Muscle layer of colon (tissue), 2 donors: ENCODE results near the gene GRK2.

Experiments used
- H3K27ac ChIP-seq: one replicate; pipeline ENCODE4 v1.7.0; 2013; ENCODE audit warnings: low read depth, mild to moderate bottlenecking, low read length, moderate library complexity
- H3K27me3 ChIP-seq, 2 donors: one replicate each; pipeline ENCODE4 v1.7.0; 2013; ENCODE audit warnings: low read length in 2 of 2, mild to moderate bottlenecking in 2 of 2; ENCODE audit not compliant: insufficient read depth in 2 of 2, control insufficient read depth in 1 of 2
- H3K36me3 ChIP-seq: one replicate; pipeline ENCODE4 v1.7.0; 2013; ENCODE audit warnings: mild to moderate bottlenecking, low read length; ENCODE audit not compliant: insufficient read depth
- H3K4me1 ChIP-seq: one replicate; pipeline ENCODE4 v1.7.0; 2013; ENCODE audit warnings: mild to moderate bottlenecking, low read length; ENCODE audit not compliant: insufficient read depth
- H3K4me3 ChIP-seq, 2 donors: one replicate each; pipeline ENCODE4 v1.7.0; 2013; ENCODE audit warnings: low read length in 2 of 2, low read depth in 1 of 2, mild to moderate bottlenecking in 1 of 2, moderate library complexity in 1 of 2
- H3K9ac ChIP-seq: one replicate; pipeline ENCODE4 v1.7.0; 2013; ENCODE audit warnings: low read length
- H3K9me3 ChIP-seq: one replicate; pipeline ENCODE4 v1.7.0; 2013; ENCODE audit warnings: mild to moderate bottlenecking, low read length
- donor health status: abdominal sarcoma.
- donor health status: Adenocarcinoma of cecum.

GRK2 gene

DNA sequence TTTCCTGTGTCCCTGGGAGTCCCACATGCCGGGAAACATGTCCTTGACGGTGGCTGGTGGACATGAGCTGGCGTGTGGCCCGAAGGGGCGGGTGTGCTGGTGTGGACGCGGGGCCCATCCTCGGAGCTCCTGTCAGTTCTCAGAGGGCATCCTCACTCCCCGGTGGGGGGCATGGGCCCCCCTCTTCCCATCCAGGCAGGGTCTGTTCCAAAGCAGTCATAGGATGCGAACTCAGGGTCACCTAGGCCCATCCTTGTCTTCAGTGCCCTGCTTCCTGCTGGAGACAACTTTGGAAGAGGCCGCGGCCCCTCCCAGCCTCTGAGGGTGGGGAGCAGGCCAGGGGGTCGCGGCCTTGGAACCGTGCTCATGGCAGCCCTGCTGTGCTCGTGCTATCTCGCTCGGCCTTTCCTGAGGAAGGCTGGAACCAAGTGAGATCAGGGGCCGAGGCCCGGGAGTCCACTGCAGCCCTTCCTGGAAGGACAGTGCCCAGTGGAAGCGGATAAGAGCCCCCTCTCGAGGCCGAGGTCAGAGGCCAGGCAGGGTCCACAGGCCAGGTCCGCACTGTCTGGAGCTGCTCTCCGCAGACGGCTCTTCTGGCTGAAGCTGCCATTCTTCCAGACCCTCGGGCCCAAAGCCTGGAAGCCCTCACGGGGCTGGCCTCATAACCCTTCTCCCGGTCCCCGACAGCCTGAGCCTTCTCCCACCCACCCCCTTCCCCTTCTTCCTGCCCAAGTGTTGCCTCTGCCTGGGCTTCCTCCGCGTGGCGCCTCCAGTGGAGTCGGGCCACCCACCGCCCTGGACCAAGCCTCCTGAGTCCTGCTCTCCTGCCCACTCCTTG, 8.7 kb downstream of the GRK2 start:
- Histone ChIP-seq H3K9ac (no peak overlapping the region), H3K27ac (peak overlapping the region; percentile 58), H3K4me3 (no peak overlapping the region), H3K27me3 (no peaks in the 10 kb centered on the region), H3K9me3 (no peaks in the 10 kb centered on the region), H3K36me3 (peaks cover 14% of the 10 kb centered on the region), H3K4me1 (peaks cover 75% of the 10 kb centered on the region)

DNA sequence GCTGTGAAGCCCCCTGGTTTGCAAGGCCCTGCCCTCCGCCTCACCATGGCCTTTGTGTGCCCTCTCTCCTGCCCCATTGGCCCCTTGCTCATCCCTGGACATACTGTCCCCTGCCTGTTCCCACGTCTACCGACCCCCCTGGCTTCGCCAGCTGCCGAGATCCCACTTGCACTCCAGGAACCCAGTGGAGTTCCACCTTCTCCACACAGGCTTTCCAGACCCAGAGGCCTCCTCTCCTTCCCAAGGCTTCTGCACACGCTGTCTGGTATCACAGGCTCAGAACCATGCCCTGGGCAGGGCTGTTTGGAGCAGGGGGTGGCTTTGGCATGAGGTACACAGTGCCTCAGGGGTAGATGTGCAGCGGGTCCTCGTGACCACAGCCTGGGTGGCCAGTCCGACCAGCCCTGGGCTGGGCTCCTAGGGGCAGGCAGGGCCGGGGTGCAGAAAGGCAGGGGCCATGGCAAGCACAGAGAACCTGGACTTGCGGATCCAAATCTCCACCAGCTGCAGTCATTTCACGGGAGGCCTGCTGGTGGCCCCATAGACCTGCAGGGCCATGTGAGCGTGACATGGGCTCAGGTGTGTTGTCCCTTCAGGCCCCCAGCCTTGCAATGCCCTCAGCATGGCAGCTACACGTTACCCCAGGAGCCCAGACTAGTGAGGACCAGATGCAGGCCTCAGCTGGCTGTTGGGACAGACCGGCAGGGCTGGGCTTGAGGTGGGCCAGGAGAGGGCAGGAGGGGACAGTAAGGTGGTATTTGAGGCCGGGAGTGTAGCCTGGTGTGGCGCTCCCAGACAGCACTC, 9.5 kb downstream of the GRK2 start:
- Histone ChIP-seq H3K9ac (no peak overlapping the region), H3K4me1 (peaks cover 67% of the 10 kb centered on the region), H3K4me3 (no peak overlapping the region)

DNA sequence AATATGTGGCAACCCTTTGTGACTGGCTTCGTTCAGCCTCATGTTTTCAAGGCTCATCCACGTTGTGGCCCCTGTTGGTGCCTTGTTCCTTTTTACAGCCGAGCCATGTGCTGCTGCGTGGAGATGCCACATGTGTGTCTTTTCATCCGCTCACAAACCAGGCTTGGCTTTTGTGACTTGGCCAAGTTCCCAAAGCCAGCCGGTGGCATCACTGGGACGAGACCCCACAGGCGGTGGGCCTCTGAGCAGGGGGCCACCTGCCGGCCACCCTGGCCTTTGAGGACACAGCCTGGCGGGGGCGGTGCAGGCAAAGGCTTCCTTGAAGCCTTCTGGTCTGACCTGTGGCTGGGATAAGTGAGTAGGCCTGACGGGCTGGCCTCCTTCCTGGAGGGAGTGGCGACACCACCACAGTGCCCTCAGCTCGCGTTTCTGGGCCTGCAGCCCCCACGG, 10.5 kb downstream of the GRK2 start:
- Histone ChIP-seq H3K9ac (peak overlapping the region; percentile 53), H3K4me1 (peaks cover 57% of the 10 kb centered on the region), H3K36me3 (peaks cover 30% of the 10 kb centered on the region), H3K27ac (peak overlapping the region; percentile 93), H3K27me3 (no peaks in the 10 kb centered on the region), H3K4me3 (peak overlapping the region; percentile 1 to 52), H3K9me3 (no peaks in the 10 kb centered on the region)

More for the DNA sequence above, 9.5 kb downstream of the GRK2 start:
- Histone ChIP-seq H3K27me3 (no peaks in the 10 kb centered on the region), H3K9me3 (no peaks in the 10 kb centered on the region), H3K36me3 (peaks cover 20% of the 10 kb centered on the region), H3K27ac (peak overlapping the region; percentile 23)

- peaks cover 36% of the 10 kb centered on the region for H3K36me3 ChIP-seq
Measured at GRCh38 chr11:67277231-67277961, 11.1 kb downstream of the GRK2 start.

GRCh38 chr11:67278135-67278938, 12.1 kb downstream of the GRK2 start:
- Histone ChIP-seq H3K36me3 (peaks cover 45% of the 10 kb centered on the region), H3K4me1 (peaks cover 42% of the 10 kb centered on the region), H3K27ac (peak overlapping the region; percentile 93), H3K27me3 (no peaks in the 10 kb centered on the region), H3K9me3 (no peaks in the 10 kb centered on the region), H3K9ac (peak overlapping the region; percentile 13), H3K4me3 (no peak overlapping the region)

More at GRCh38 chr11:67277231-67277961, 11.1 kb downstream of the GRK2 start:
- peaks cover 51% of the 10 kb centered on the region for H3K4me1 ChIP-seq
- no peaks in the 10 kb centered on the region for H3K27me3 ChIP-seq
- peak overlapping the region; percentile 14 to 52 for H3K4me3 ChIP-seq
- peak overlapping the region; percentile 53 for H3K9ac ChIP-seq
- H3K27ac ChIP-seq = peak overlapping the region; percentile 93
- H3K9me3 ChIP-seq = no peaks in the 10 kb centered on the region

- H3K4me3 ChIP-seq = peak overlapping the region in 1 of 2 donors; percentile 23
- H3K36me3 ChIP-seq = peaks cover 53% of the 10 kb centered on the region
- peaks cover 38% of the 10 kb centered on the region for H3K4me1 ChIP-seq
Measured at GRCh38 chr11:67278939-67279588, 12.8 kb downstream of the GRK2 start.

GRCh38 chr11:67279589-67280340, 13.5 kb downstream of the GRK2 start:
- peaks cover 38% of the 10 kb centered on the region for H3K4me1 ChIP-seq
- no peak overlapping the region for H3K4me3 ChIP-seq
- H3K27ac ChIP-seq = no peak overlapping the region
- no peaks in the 10 kb centered on the region for H3K9me3 ChIP-seq
- no peak overlapping the region for H3K9ac ChIP-seq
- peaks cover 60% of the 10 kb centered on the region for H3K36me3 ChIP-seq
- H3K27me3 ChIP-seq = no peaks in the 10 kb centered on the region

More at GRCh38 chr11:67278939-67279588, 12.8 kb downstream of the GRK2 start:
- Histone ChIP-seq H3K27ac (peak overlapping the region; percentile 22), H3K27me3 (no peaks in the 10 kb centered on the region), H3K9me3 (no peaks in the 10 kb centered on the region), H3K9ac (no peak overlapping the region)

DNA sequence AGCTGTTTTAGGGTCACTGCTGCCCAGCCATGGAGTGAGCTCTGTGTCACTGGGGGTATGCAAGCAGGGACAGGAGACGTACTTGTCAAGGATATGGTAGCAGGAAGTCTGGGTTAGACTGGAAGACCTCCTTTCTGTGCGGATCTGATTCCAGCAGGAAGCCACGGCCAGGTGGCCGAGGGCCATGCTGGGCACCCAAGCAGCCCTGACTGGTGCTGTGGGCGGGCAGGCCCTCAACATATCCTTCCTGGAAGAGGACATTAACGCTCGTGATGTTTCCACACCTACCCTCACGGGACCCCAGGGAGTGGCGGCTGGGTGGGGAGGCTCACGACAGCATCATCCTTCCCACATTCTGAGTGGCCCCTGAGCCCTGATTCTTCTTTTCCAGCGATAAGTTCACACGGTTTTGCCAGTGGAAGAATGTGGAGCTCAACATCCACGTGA, 14.1 kb downstream of the GRK2 start:
- no peaks in the 10 kb centered on the region for H3K27me3 ChIP-seq
- no peak overlapping the region for H3K4me3 ChIP-seq
- peaks cover 65% of the 10 kb centered on the region for H3K36me3 ChIP-seq
- no peak overlapping the region for H3K9ac ChIP-seq
- no peaks in the 10 kb centered on the region for H3K9me3 ChIP-seq
- no peak overlapping the region for H3K27ac ChIP-seq
- H3K4me1 ChIP-seq = peaks cover 38% of the 10 kb centered on the region

DNA sequence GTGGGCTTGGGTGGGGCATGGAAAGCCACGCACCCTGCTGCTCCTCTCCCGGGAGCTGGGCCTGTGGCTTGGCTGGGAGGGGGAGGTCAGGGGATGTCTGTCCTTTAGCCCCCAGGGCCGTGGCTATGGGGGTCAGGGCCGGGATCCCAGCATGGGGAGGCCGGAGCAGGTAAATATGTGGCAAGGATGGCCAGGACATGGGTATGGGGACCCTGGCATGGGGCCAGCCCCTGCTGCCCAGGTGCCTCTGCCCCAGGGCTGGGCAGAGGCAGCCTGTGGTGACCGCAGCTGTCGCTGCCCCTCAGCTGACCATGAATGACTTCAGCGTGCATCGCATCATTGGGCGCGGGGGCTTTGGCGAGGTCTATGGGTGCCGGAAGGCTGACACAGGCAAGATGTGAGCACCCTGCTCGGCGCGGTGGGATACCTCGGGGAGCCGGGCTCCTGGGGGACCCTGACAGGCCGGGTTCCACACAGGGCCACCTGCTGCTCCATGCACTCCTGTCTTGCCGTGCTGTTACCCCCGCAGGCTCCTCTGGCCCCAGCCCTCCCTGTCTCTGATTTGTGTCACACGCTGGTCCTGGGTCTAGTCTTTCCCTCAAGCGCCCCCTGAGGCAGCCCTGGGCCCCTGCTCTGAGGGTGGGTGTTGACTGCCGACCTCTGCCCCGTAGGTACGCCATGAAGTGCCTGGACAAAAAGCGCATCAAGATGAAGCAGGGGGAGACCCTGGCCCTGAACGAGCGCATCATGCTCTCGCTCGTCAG, 14.7 kb downstream of the GRK2 start:
- Histone ChIP-seq H3K4me3 (no peak overlapping the region), H3K36me3 (peaks cover 71% of the 10 kb centered on the region), H3K27me3 (no peaks in the 10 kb centered on the region), H3K27ac (no peak overlapping the region), H3K9ac (no peak overlapping the region), H3K9me3 (no peaks in the 10 kb centered on the region), H3K4me1 (peaks cover 32% of the 10 kb centered on the region)
